Prostate gland (tissue), 2 donors: ENCODE measurements around the gene CCND2.

Experiments used
- CTCF ChIP-seq, 4 experiments: fragments of 200-600 bp in 2 of 4; fragments of 450-650 bp in 2 of 4; sonication (generic) in 2 of 4; IDR thresholded peaks; 1 replicate in 3 of 4; 2 replicates in 1 of 4; pipeline ENCODE4 v1.5.1; 2016 to 2019; ENCODE audit warnings: antibody characterized with exemption in 4 of 4, mild to moderate bottlenecking in 2 of 4, moderate library complexity in 2 of 4
- POLR2A ChIP-seq: fragments of 450-650 bp; IDR thresholded peaks from one replicate; pipeline ENCODE4 v1.6.1; 2016; ENCODE audit warnings: antibody characterized with exemption, mild to moderate bottlenecking
- POLR2AphosphoS5 ChIP-seq: sonication (generic); formaldehyde crosslinking; IDR thresholded peaks from one replicate; pipeline ENCODE4 v1.6.1; 2017; ENCODE audit warnings: antibody characterized with exemption

GRCh38 chr12:4320497-4320852 is 46.9 kb downstream of the CCND2 start:
- no peak for TF ChIP-seq POLR2A
- no peak for TF ChIP-seq CTCF (IDR thresholded peaks at IDR 0.05)
- no peak for TF ChIP-seq POLR2AphosphoS5
